Endometrial microvascular endothelial cells (primary cell): ENCODE data around the gene SFSWAP. TPM values are rescaled to one million over a fixed set of nuclear protein-coding genes. Genes with fewer than 3 reads are reported as not detected.
"Not testable (repeated sequence)": the region's sequence is repeated elsewhere in the genome, so short reads cannot be mapped to it uniquely, and the experiment has no call there.

Experiments used
- in situ Hi-C: cut with HindIII; loops from 2 replicates; pipeline ENCODE4 v1.10.0; 2017; ENCODE audit warnings: low sequenced_read_pairs, low pct_unique_long_range_greater_than_20kb; ENCODE audit errors: inconsistent ontology term
- total RNA-seq: library from RNA; depleted of rRNA; stranded (reverse); fragments of >200 nt; gene quantifications from one replicate; pipeline ENCODE4 v1.2.3, GENCODE V29; 2015; ENCODE audit errors: inconsistent ontology term

SFSWAP gene
- total RNA-seq: 17.6 TPM

- in situ Hi-C loops: no loop called here
These were observed at the start of gene SFSWAP for GRCh38 chr12:131710464-131711457. Gene SFSWAP, plus strand, starts transcription at chr12:131711090. Its CDS starts 140 bp downstream, at chr12:131711230.

DNA sequence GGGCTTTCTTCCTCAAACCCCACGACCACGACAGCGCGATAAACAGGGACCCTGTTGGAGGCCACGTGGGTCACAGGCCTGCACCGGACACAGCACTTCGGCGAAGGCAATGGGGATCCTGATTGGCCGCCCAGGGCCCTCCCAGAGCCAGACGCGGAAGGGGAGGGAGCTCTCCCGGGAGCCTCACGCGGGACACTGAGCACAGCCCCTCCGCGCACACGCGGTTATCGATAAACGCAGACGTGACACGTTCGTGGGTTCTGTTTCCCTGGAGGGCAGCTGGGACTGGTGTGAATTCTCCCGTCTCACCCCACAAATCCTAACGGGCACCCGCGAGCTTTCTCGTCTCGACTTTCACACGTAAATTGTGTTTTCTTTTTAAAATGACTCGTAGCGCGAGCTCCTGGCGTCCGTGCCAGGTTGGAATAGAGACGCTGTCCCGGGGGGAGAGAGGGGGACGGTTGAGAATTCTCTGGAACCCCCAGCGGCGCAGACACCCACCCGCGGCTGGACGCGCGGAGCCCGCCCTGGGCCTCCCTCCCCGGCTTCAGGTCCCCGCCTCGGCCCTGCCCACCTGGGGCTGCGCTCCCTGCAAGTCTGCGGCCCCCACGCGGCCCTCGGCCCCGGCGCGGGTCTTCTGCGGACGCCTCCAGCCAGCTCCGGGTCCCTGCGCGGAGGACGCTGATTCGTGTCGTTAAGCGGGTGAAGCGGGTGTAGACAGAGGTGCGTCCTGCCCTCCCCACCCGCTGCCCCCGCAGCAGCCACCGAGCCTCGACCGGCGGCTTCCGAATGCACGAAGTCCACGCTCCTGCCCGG, 49.5 kb upstream of the SFSWAP start:
- in situ Hi-C loops: not testable (repeated sequence)

- in situ Hi-C loops: not testable (repeated sequence)
These were observed 49.0 kb upstream of the SFSWAP start for GRCh38 chr12:131661986-131662288.

DNA sequence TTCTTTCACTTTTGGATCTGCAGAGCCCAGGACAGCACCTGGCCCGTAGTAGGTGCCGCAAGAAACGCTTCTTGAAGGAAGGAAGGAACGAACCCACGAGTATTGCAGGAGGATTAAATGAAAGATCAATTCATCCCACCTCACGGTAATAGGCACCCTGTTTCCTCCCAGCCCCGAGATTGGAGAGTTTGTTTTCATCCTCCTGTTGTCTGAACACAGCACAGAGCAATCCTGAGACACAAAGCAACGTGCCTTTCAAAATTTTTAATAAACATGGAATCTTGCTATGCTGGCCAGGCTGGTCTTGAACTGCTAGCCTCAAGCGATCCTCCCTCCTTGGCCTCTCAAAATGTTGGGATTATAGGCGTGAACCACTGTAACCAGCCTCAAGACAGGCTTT, 48.5 kb upstream of the SFSWAP start:
- in situ Hi-C loops: not testable (repeated sequence)

DNA sequence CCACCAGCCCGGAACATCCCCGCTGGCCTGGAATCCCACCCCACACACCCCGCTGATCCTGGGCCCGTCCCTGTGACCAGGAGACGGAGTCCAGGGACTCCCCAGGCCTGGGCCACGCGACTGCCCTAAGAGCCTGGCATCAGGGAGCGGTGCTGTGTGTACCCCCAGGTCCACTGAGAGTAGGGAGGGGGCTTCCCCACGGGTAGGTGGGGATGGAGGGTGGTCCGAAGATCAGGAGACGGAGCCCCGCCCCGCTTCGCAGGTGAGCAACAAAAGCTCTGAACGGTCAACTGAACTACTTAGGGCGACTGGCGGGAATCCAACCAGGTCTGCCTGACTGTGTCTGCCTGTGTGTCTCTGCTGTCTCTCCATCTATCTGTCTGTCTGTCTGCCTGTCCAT, 45.2 kb upstream of the SFSWAP start:
- in situ Hi-C loops: not testable (repeated sequence)

DNA sequence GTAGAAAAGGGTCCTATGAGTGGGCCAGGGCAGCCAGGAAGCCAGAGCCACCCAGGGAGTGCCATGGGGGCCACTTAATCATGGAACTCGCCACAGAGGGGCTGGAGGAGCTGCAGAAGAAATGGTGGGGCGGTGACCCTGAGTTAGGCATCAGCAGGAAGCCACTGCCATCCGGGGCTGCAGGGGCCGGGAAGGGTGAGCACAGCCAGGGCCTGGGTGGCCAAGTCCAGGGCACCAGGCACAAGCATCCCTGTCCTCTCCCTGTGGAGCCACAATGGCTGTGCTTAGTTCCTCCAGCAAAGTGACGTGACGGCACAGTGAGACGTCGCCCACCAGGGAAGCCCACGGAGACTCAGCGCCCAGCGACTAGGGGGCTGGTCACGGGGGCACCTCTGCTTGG, 44.4 kb upstream of the SFSWAP start:
- in situ Hi-C loops: not testable (repeated sequence)

DNA sequence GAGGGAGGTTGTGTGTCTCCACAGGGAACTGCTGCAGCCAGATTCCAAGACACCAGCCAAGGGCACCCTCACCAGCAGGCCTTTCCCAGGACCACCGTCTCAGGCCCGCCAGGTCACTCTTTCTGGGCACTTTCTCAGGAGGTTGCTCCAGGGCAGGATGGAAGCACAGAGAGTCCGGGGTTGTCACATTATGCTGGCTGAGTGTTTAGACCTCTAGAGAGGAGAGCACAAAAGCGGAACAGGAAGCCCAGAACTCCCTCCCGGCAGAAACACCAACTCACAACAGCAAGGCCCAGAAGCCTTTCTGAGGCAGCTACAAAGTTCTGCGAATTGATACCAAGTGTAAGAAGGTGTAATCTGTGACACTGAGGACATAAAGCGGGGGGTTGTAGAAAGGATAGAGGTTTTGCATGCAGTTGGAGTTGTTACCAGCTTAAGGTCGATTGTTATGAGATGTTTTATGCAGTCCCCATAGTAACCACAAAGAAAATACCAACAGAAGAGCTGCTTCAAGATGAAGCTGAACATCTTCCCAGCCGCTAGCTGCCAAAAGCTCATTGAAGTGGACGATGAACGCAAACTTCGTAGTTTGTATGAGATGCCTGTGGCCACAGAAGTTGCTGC, 43.8 kb upstream of the SFSWAP start:
- in situ Hi-C loops: not testable (repeated sequence)

DNA sequence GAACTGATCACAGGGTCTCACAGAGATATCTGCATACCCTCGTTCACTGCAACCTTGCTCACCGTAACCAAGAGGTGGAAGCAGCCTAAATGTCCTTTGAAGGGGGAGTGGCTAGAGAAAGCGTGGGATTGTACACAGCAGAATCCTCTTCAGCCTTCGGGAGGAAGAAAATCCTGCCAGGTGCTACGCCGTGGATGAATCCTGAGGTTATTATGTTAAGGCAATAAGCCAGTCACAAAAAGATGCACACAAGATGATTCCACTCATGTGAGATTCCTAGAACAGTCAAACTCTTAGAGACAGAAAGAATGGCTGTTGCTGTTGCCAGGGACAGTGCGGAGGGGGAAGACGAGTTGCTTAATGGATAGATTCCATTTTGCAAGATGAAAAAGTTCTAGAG, 39.6 kb upstream of the SFSWAP start:
- in situ Hi-C loops: no loop called here

DNA sequence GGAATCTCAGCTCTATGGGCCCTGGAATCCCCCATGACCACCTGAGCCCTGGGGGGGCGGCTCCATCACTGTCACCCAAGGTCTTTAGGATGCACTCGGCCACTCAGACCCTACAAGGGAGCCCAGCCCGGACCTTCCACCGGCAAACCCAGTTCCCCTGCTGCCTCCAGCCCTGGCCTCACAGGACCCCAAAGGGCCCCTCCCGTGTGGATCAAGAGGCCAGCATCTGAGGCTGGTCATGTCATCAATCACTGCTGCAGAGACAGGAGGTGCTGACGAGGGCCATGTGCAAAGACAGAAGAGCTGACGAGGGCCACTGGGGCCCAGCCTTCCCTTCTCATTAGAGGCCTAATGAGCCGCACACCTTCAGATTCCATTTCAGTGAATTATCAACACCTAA, 39.0 kb upstream of the SFSWAP start:
- in situ Hi-C loops: no loop called here

DNA sequence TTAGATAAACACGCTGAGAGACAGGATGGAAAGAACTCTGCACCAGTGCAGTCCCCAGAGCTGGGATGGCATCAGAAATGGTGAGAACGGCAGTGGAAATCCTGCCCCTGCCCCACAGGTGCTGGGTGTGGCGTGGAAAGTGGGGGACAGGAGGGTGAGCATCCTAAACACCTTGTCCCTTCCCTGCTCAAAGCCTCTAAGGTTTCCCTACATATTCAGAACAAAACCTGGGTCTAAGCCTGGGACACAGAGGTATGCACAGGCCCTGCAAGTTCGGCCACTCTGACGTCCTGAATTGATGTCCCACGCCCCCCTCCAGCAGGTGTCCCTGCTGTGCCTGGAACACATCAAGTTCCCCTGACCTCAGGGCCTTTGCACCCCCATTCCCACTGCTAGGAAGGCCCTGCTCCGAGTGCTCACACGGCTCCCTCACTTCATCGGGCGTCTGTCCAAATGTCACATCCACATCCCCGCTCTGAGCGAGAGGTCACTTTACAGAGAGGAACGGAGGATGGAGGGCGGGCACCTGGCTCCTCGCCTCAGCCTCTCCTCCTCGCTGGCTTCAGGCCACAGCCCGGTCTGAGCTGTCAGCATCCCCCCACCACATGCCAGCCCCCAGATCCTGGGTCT, 38.5 kb upstream of the SFSWAP start:
- in situ Hi-C loops: no loop called here

- in situ Hi-C loops: no loop called here
These were observed 37.7 kb upstream of the SFSWAP start for GRCh38 chr12:131672941-131673887.

GRCh38 chr12:131673888-131674257, 37.0 kb upstream of the SFSWAP start:
- in situ Hi-C loops: no loop called here

- in situ Hi-C loops: no loop called here
These were observed 36.5 kb upstream of the SFSWAP start for GRCh38 chr12:131674373-131674772.

GRCh38 chr12:131675126-131676080, 35.5 kb upstream of the SFSWAP start:
- in situ Hi-C loops: no loop called here

DNA sequence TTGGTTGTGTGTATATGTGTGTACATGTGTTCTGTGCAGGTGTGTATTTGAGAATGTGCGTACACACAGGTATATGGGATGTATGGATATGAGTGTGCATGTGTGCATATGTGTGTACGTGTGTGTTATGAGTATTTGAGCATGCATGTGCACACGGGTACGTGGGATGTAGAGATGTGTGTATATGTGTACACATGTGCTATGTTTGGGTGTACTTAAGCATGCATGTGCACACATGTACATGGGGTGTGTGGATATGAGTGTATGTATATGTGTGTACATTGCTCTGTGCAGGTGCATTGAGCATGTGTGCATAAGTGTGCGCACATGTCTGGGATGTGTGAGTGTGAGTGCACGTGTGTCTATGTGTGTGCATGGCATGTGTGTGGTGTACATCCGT, 34.3 kb upstream of the SFSWAP start:
- in situ Hi-C loops: no loop called here

DNA sequence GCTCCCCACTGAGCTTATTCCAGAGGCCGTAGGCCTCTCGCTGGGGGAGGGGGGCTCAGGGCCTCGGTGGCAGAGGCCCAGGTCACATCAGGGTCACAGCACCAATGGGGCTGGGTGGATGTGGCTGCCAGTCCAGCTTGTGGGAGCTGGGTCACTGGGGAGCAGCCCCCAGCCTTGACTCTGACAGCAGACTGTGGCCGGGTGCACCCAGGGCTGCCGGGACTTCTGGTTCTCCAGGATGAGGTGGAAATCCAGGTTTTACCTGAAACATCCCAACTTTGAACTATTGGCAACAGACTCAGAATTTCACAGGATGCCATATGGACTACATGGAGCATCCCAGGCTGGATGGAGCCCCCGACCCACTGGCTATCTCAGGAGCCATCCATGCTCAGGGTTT, 33.8 kb upstream of the SFSWAP start:
- in situ Hi-C loops: not testable (repeated sequence)

- in situ Hi-C loops: no loop called here
These were observed 33.2 kb upstream of the SFSWAP start for GRCh38 chr12:131677699-131678098.
